ENCODE measurements around the gene PLXNA4. TPM values are rescaled to one million over a fixed set of nuclear protein-coding genes. Genes with fewer than 3 reads are reported as not detected.

PLXNA4 gene
- polyA plus RNA-seq (2012; ENCODE audit: insufficient read depth, insufficient read length, low read depth): 8.8 TPM

- no peaks in the 10 kb centered on the region for H3K9me3 ChIP-seq
- no peaks in the 10 kb centered on the region; the same call in 1 of the 2 replicates for H3K36me3 ChIP-seq
- peak; percentile 49 for DNase-seq
- no peak; the same call in 1 of the 2 replicates for TF ChIP-seq CTCF (IDR thresholded peaks at IDR 0.05; ENCODE audit: low read depth, low read length)
- H3K27me3 ChIP-seq: no peaks in the 10 kb centered on the region
- H3K4me3 ChIP-seq (ENCODE audit: low read depth, low read length): peak within 1 kb of the TSS; percentile 77
- peaks cover 7% of the 10 kb centered on the region for H3K4me1 ChIP-seq
Observed at GRCh38 chr7:132575982-132576720, at the start of gene PLXNA4. TSS of gene PLXNA4 (minus strand) at chr7:132576470. CDS start at chr7:132508693, 67,777 bp downstream.

GRCh38 chr7:132625651-132626050 is 49.4 kb upstream of the PLXNA4 start:
- no peak for TF ChIP-seq CTCF (IDR thresholded peaks at IDR 0.05; ENCODE audit: low read depth, low read length)
- Histone ChIP-seq H3K4me3 (ENCODE audit: low read depth, low read length) (no peak overlapping the region), H3K27me3 (no peaks in the 10 kb centered on the region), H3K4me1 (no peaks in the 10 kb centered on the region), H3K9me3 (no peaks in the 10 kb centered on the region), H3K36me3 (no peaks in the 10 kb centered on the region)
- no peak for DNase-seq

GRCh38 chr7:132622081-132622480 is 45.8 kb upstream of the PLXNA4 start:
- TF ChIP-seq CTCF (IDR thresholded peaks at IDR 0.05; ENCODE audit: low read depth, low read length): no peak
- no peak for DNase-seq
- Histone ChIP-seq H3K9me3 (no peaks in the 10 kb centered on the region), H3K4me3 (ENCODE audit: low read depth, low read length) (no peak overlapping the region), H3K27me3 (no peaks in the 10 kb centered on the region), H3K4me1 (no peaks in the 10 kb centered on the region), H3K36me3 (no peaks in the 10 kb centered on the region)

GRCh38 chr7:132619967-132620366 is 43.7 kb upstream of the PLXNA4 start:
- Histone ChIP-seq H3K4me3 (ENCODE audit: low read depth, low read length) (no peak overlapping the region), H3K27me3 (no peaks in the 10 kb centered on the region), H3K9me3 (no peaks in the 10 kb centered on the region), H3K4me1 (no peaks in the 10 kb centered on the region), H3K36me3 (no peaks in the 10 kb centered on the region)
- no peak for DNase-seq
- TF ChIP-seq CTCF (IDR thresholded peaks at IDR 0.05; ENCODE audit: low read depth, low read length): no peak

- Histone ChIP-seq H3K27me3 (no peaks in the 10 kb centered on the region), H3K4me1 (0 out of 2 replicates have a peak, but pooled peaks cover 2% of the 10 kb centered on the region), H3K9me3 (no peaks in the 10 kb centered on the region), H3K4me3 (ENCODE audit: low read depth, low read length) (no peak overlapping the region), H3K36me3 (no peaks in the 10 kb centered on the region)
- no peak for TF ChIP-seq CTCF (IDR thresholded peaks at IDR 0.05; ENCODE audit: low read depth, low read length)
- no peak for DNase-seq
Observed at GRCh38 chr7:132618956-132619305, 42.7 kb upstream of the PLXNA4 start.

GRCh38 chr7:132618271-132618955 is 42.1 kb upstream of the PLXNA4 start:
- Histone ChIP-seq H3K4me1 (0 out of 2 replicates have a peak, but pooled peaks cover 2% of the 10 kb centered on the region), H3K36me3 (no peaks in the 10 kb centered on the region), H3K9me3 (no peaks in the 10 kb centered on the region), H3K4me3 (ENCODE audit: low read depth, low read length) (no peak overlapping the region), H3K27me3 (no peaks in the 10 kb centered on the region)
- no peak for DNase-seq
- no peak for TF ChIP-seq CTCF (IDR thresholded peaks at IDR 0.05; ENCODE audit: low read depth, low read length)
